GM18909 (cell line): ENCODE results near the gene ZFP3.
"Not testable (repeated sequence)": the region's sequence is repeated elsewhere in the genome, so short reads cannot be mapped to it uniquely, and the experiment has no call there.

Experiments
- ATAC-seq: cut with Tn5 transposase; IDR thresholded peaks from one replicate; pipeline ENCODE4 v1.9.1; 2021; ENCODE audit warnings: mild to moderate bottlenecking; ENCODE audit not compliant: unreplicated experiment, poor library complexity

Gene ZFP3

DNA sequence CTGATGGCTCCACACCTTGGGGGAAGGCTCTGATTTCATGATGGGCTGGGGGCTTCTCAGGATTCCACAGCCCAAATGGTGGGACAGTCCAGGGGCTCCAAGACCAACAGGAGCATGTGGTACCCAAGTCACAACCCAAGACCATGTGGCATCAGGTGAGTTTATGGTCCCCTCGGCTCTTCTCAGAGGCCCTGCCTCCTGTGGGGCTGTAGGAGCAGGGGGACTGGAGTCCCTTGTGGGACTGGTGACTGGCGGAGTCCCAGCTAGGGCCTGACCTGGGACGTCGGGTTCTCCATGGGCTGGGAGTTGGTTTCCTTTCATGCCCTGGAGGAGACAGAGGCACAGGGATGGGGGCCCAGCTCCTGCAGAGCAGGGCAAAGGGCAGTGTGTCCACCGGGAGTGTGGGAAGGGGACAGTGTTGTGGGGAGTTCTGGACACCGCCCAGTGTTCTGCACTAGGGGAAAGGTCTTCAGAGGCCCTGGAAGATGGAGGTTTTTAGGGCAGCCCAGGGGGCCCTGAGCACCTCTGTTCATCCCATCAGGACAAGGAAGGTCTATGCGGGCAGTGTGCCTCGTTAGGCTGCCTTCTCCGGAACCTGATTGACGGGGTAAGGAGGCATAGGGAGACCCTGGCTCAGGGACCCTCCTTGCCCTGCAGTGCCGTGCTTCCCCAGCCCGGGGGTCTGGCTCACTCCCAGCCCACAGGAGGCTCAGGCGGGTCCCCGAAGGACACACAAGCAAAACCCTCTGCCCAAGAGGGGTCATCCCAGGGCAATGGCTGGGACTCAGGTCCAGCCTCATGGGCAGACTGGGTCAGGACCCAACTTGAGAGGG is 58.5 kb downstream of the ZFP3 start:
- ATAC-seq = not testable (repeated sequence)

DNA sequence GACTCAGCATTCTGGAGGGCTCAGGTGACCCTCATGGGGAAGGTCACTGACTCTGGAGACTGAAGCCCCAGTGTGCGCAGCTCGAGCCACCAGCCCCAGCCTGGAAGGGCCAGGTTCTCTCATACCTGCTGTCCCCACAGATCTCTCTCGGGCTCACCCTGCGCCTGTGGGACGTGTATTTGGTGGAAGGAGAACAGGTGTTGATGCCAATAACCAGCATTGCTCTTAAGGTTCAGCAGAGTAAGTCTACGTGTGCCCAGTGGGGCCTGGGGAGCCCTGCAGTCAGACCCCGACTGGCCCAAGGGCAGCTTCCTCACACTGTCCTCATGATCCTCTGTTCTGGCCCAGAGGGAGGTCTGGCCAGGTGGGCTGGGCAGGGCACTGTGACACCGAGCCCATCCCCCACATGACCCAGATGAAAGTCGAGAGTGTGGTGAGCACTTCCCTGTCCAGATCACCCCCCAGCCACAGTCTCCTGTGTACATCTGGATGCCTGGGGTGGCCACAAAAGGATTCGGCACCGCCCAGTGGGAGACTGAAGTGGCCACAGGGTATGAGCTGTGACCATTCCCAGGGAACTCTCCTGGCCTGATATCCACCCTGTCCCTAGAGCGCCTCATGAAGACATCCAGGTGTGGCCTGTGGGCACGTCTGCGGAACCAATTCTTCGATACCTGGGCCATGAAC is 59.4 kb downstream of the ZFP3 start:
- not testable (repeated sequence) for ATAC-seq

DNA sequence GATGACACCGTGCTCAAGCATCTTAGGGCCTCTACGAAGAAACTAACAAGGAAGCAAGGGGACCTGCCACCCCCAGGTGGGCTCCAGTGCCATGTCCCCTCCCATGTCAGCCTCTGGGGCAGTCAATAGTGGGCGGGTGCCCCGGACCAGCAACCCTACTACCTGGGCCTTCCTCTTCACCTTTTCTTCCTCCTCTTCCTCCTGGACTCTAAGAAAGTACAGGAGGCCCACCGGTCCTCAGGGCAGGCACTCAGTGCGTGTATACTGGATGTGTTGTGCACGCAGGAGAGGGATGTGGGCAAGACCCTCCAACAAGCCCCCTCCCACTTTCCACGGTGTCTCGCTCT is 59.9 kb downstream of the ZFP3 start:
- not testable (repeated sequence) for ATAC-seq

DNA sequence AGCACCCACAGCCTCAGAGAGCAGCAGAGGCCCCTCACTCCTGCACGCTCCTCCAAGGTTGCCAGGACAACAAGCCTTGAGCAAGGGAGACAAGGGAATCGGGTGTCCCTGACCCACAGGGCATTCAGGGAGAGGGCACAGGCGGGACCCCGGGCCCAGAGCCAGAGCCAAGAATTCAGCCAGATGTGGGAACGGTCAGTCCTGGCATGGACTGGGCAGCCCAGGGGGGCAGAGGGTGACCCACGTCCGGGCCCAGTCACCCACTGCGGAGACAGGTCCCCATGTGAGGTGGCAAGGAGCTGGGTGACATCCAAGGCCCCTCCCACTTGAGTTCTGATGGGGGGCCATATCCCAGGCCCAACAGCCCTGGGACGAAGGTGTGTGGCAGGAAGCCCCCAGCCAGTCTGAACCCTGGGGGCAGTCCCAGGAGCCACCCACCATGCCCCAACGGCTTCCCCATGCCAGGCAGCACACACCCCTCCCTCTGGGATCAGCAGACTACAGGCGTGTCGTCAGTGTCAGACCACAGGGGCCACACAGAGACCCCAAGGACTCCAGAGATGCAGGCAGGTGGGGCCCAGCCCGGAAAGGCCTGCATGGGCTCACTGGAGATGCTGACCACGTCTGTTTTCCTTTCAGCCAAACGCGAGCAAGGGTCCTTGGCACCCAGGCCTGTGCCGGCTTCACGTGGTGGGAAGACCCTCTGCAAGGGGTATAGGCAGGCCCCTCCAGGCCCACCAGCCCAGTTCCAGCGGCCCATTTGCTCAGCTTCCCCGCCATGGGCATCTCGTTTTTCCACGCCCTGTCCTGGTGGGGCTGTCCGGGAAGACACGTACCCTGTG is 60.6 kb downstream of the ZFP3 start:
- no peak for ATAC-seq

DNA sequence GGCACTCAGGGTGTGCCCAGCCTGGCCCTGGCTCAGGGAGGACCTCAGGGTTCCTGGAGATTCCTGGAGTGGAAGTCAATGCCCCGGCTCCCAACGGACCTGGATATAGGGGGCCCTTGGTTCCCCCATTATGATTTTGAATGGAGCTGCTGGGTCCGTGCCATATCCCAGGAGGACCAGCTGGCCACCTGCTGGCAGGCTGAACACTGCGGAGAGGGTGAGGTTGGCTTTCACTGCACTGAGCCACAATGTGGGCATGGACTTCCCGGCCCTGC is 61.1 kb downstream of the ZFP3 start:
- no peak for ATAC-seq

DNA sequence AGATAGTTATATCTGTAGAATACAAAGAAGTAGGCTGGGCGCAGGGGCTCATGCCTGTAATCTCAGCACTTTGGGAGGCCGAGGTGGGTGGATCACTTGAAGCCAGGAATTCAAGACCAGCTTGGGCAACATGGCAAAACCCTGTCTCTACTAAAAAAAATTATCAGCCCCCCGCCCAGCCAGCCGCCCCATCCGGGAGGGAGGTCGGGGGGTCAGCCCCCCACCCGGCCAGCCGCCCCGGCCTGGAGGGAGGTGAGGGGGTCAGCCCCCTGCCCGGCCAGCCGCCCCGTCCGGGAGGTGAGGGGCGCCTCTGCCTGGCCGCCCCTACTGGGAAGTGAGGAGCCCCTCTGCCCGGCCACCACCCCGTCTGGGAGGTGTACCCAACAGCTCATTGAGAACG is 64.6 kb downstream of the ZFP3 start:
- not testable (repeated sequence) for ATAC-seq
